ENCODE results near the gene CPT1B.

Gene CPT1B

GRCh38 chr22:50584106-50585096 lies 6.2 kb upstream of the CPT1B start:
- no peak for DNase-seq

DNA sequence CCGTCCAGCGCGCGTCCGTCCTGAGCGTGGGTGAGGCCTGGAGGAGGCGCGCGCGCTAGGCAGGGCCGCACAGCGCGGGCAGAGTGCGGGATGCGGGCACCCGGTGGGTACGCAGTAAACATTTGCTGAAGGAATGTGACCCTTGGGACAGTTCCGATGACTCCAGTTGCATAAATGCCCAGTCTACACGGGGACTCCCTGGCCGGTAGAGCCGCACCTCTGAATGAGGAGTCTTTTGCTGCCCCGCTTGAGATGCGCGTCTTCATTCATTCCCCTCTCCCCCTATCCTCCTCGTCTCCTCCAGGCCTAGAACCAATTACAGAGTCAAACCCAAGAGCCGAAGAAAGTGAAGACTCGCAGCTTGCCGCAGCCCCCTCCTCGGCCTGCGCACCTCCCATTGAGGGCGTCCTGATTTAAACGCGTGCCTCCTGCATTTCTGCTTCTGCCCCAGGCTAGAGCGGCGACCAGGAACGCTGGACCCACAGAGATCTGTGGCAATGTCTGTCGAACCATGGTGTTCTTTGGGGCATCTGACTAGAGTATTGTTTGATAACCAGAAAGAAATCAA lies 5.2 kb upstream of the CPT1B start:
- no peak for DNase-seq

- peak; percentile 97 for DNase-seq
Measured at GRCh38 chr22:50582493-50583293, 4.5 kb upstream of the CPT1B start, which contains the start of gene CHKB. Gene CHKB (minus strand): TSS chr22:50582849. CDS start chr22:50582781, 68 bp downstream.

DNA sequence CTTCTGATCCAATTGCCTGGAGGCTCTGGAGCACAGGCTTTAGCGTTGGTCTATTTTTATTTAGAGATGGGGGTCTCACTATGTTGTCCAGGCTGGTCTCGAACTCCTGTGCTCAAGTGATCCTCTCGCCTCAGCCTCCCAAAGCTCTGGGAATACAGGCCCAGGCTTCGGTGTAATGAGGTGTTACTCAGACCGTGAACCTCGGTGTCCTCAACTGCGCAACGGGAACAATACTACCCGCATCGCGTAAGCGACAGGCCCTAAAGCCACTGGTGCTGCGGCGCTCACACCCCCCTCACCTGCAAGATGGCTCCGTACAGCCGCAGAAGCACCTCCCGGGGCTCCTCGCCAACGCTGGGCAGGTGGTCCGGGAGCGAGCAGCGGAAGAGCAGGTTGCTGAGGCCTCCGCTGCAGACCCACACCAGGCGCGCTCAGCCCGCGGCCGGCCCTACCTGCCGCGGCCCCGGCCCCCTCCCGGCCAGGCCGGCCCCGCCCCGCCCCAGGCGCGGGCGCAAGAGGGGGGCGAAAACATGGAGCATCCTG lies 3.8 kb upstream of the CPT1B start:
- no peak for DNase-seq

DNA sequence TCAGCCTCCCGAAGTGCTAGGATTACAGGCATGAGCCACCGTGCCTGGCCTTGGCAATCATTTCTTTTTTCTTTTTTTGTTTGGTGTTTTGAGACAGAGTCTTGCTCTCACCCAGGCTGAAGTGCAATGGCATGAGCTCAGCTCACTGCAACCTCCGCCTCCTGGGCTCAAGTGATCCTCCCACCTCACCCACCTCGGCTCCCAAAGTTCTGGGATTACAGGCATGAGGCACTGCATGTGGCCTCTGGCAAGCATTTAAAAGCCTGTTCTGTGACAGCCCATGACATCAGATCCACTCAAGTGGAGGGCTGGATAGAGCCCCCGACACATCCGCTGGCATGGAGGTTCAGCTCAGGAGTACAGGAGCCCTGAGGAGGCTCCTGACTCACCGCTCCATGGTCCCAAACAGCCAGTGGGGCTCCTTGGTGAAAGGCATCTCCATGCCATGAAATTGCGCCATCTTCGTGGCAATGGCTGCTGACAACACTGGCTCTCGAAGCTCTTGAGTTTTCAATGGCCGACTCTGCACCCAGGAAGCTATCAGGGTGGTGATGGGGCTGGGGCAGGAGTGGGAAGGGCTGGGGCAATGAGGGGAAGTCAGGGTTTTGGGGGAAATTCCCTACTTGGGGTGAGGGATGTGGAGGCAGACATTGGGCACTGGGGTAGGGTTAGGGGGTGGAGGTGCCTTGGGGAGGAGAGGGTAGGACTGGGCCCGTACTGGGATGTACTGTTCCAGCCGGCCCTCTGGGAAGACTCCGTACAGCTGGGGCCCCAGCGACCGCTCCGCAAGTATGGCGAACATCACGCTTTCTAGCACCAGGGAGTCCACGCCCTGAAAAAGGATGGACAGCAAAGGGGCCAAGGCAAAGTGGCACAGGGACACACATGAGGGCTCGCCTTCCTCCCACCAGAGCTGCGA lies 3.1 kb upstream of the CPT1B start:
- DNase-seq, result no peak

GRCh38 chr22:50579752-50580151 lies 1.5 kb upstream of the CPT1B start:
- DNase-seq, result no peak

DNA sequence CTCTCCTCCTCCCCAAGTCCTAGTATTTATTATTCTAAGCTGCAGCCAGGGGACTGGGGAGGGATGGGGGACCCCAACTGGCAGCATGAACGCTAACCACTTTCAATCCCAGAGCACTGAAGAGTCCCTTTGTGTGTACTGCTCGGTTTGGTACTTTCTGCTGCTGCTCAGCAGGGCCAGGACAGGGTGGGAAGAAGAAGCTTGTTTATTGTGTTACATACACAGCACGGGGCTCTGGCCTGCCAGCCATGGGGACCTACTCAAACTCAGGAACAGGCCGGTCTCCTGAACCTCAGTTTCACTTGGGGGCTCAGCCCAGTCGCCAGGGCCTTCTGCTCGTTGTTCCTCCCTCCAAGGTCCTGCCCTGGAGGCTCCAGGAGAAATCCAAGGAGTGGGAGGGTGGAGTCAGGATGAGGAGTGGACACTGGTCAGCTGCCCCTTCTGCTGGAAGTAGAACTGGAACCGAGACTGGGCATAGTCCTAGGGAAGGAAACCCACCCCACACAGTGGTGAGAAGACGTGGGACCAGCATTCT lies 616 bp upstream of the CPT1B start:
- no peak for DNase-seq

DNA sequence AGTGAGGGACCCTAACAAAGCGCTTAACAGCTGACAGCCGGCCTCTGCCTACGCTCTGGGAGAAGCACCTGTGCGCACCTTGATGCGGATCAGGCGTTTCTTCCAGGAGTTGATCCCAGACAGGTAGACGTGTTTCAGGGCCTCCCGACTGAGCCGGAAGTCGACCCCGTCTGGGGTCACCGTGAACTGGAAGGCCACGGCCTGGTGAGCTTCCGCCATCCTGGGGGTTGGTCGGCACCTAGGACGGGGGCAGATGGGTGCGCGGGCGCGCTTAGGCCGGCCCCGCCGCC lies 585 bp downstream of the CPT1B start:
- DNase-seq, result no peak

DNA sequence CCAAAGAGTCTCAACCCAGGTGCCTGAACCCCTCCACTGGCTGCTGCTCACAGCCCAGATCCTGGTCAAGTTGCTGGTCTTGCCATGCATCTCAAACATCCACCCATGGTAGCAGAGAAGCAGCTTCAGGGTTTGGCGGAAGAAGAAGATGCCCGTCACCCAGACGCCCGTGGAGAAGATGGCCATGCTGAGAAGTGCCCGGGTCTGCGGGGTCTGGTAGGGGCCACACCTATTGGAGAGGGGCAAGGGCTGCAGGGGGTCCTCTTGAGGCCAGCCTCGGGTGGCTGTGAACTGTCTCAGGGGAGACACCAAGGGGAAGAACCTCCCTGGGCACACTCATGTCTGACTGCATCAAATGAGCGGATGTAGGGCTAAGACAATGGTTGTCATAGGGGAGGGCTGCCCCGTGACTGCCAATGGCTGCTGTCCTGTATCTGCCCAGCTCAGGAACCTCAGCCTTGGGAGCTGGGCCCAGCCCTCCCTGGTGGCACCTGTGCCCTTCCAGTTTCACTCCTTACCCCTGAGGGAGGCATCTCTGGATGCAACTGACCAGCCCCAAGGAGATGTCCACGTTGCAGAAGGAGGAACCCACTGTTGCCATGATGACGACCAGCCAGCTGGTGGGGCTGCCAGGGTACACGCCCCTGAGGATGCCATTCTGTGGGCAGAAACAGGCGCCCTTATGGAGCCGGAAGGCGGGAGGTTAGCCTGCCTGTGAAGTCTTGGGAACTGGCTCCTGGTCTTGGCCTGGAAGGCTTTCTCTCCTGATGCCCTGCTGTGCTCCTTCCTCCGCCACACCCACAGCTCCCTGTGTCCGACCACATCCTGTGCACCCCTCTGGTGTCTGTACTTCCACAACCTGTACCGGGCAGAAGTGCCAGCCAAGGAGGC lies 1.2 kb downstream of the CPT1B start:
- no peak for DNase-seq

- peak; percentile 49 for DNase-seq
Measured at GRCh38 chr22:50576070-50576469, 2.2 kb downstream of the CPT1B start.

- DNase-seq, result no peak
Measured at GRCh38 chr22:50575426-50575941, 2.7 kb downstream of the CPT1B start.

DNA sequence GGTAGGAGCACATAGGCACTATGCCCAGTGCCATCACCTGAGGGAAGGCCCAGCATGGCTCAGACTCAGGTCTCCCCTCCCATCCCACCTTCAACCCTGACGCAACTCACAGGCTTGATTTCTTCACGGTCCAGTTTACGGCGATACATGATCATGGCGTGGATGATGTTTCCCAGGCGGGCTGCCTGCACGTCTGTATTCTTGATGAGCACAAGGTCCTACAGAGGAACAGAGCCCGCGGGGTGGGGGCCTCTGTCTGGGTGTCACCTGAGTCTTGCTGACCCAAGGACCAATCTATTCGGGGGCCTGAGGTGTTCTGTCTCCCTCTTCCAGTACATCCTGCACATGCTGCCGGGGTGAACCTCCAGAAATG lies 3.9 kb downstream of the CPT1B start:
- no peak for DNase-seq

DNA sequence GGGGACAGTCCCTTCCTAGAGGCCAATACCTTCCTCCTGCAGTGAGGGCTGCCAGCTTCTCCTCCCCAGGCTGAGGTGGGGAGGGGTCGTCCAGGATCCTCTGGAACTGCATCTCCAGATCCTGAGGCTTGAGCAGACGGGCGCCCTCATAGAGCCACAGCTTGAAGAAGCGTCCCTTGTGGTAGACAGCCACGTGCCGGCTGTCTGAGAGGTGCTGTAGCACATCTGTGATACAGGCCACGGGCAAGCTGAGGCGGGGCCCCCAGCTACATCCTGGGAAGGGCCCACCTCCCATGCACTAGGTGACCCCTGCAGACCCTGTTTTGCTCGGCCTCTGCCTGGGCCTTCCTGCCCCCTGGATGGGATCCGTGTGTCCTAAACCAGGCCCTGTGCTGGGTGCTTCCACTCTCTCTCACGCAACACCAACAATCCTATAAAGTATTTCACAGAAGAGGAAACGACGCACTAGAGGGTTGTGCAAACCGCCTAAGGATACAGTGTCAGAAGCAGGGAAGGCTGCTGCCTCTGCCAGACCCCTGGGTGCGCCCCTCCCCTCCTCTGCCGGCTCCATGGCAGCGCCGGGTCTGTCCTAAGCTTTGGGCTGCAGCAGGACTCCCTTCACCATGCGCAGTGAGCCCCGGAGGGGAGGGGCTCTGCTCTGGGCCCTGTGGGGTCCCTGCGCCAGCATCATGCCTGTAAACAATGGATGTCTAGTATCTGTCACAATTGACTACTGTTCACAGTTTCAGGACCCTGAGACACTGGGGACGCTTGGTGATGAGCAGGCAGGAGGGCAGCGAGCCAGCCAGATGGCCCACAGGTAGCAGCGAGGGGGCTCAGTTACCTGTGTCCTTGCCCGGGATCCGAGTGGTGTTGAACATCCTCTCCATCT lies 4.5 kb downstream of the CPT1B start:
- no peak for DNase-seq

DNA sequence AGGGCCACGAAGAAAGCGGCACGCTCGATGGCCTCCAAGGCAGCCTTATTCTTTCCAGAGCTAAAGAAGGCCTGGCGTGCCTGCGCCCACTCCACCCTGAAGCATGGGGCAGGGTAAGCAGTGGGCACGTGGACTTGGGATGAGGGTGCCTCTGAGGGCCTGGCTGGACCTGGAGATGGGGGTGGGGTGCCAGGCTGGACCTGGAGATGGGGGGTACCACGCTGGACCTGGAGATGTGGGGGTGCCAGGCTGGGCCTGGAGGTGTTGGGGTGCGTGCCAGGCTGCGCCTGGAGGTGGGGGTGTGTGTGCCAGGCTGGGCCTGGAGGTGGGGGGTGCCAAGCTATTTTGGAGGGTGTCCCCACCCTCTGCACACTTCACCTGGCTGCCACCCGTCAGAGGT lies 5.3 kb downstream of the CPT1B start:
- no peak for DNase-seq

- no peak for DNase-seq
Measured at GRCh38 chr22:50571264-50572175, 6.7 kb downstream of the CPT1B start.

GRCh38 chr22:50570861-50571260 lies 7.4 kb downstream of the CPT1B start:
- no peak for DNase-seq

- no peak for DNase-seq
Measured at GRCh38 chr22:50569896-50570535, 8.2 kb downstream of the CPT1B start.

DNA sequence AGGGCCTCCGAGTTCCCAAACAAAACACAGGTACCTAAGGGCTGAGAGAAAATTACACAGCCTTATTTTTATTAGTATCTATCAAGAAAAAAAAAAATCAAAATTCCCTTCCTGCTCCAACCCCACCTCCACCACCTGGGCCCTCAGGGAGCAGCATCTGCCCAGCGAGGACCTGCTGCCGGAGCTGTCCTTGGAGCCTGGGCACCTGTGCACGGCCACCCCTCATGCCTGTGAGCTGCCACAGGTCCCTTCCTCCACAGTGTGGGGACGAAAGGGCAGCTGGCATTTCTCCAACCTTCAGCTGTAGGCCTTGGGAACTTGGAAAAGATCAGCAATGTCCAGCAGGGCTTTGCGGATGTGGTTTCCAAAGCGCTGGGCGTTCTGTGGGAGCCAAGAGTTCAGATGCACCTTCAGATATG lies 9.2 kb downstream of the CPT1B start:
- DNase-seq, result no peak
